GM21737 (cell line): Measurements from ENCODE around the gene TGM2.

ENCODE experiments used
- ATAC-seq: cut with Tn5 transposase; IDR thresholded peaks from one replicate; pipeline ENCODE4 v1.9.1; 2021; ENCODE audit warnings: mild to moderate bottlenecking, moderate library complexity; ENCODE audit not compliant: unreplicated experiment

The TGM2 gene

DNA sequence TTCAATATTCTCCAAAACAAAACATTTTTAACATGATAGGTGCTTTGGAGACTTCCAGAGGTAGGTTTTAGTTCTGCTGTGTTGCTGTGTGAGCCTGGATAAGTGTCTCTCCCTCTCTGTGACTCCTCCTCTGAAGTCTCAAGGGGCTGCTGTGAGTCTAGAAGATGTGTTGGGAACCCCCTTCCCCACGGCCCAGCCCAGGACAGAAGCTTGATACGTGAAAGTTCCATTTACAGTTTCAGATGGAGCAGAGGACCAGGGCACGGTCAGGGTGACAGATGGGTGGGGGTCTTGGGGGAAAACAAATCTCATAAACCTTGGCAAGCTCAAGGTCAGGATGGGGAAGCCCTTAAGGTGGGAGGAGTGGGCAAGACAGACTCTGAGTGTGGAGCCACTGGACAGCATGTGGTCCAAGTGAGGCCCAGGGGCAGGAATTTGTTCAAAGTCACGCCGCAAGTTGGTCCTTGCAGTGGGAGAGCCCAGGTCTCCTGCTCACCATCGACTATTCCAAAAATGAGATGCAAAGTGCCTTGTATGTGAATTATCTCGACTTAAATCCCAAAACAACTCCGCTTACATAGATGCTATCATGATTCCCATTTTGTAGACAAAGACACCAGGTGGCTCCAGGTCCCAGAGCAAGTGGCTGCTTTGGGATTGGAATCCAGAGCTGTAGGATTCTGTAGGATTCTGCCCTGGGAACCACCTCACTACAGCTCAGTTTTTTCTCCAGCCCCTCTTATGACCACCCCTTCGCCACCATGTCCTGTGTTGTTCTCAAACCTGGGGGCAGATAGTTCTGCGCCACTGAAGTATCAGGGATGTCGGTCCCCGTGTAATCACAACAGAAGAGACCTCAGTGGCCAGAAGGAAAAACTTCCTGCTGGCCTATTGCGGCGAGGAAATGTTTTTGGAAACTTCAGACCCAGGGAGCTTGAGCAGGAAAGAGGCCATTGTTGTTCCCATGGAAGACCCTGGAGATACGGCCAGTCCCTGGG lies 1.9 kb downstream of the TGM2 start:
- ATAC-seq = no peak

DNA sequence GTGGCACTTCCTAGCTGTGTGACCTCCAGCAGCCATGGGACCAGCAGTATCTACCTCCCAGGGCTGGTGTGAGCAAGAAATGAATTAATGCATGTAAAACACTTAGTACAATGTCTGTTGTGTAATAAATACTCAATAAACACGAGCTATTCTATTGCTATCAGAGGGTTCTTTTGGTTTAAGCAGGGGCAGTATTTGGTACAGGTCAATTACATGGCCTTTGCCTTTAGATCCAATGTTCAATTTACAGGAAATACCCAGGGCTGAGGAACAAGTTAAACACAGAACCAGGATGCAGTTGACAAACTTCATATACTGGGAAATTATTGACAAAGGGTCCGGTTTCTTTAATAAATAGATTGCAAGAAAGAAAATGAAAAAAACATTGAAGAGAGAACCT lies 2.9 kb downstream of the TGM2 start:
- ATAC-seq = no peak

DNA sequence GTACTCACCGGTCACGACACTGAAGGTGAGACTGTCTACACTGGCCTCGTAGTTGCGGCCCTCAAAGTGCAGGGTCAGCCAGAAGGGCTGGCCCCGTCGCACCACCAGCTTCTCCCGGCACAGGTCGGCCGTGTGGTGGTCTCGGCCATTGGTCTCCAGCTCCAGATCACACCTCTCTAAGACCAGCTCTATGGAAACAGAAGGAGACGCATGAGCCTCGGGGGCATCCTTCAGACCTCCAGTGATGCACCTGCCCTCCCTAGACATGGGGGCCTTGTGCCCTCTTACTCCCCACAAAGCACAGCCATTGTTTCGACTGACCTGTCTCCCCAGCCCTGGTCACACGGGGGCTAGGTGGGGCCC lies 3.7 kb downstream of the TGM2 start:
- no peak for ATAC-seq

DNA sequence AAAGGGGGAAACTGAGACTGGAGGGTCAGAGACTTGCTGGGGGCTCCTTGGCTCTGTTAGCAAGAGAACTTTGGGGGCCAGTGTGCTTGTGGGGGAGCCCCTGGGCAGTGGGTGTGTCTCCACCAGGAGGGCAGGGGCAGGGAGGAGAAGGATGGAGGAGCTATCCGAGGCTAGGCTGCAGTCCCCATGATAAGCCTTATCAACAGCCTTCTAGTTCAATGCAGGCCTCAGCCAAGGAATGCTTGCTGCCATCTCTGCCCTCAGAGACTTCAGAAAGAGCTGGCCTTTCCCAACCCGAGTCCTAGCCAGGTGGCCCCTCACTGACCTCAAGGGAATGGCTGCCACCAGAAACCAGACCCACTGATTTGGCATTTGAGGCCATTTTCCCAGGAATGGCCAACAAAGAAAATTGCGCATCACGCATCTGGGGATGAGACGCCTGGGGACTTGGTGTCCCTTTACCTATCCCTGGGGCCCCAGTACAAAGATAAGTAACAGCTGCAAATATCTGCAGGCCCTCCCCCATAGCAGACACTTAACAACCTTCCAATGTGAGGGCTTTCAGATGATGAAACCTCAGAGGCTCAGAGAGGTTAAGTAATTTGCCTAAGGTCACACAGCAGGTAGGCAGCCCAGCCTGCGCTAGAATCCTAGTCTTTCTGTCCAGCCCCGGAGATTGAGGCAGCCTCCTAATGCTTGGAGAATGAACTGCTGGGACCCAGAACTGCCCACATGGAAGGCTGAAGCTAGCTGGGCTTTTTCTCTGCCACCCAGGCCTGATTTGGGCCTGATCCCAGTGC lies 4.9 kb downstream of the TGM2 start:
- no peak for ATAC-seq

DNA sequence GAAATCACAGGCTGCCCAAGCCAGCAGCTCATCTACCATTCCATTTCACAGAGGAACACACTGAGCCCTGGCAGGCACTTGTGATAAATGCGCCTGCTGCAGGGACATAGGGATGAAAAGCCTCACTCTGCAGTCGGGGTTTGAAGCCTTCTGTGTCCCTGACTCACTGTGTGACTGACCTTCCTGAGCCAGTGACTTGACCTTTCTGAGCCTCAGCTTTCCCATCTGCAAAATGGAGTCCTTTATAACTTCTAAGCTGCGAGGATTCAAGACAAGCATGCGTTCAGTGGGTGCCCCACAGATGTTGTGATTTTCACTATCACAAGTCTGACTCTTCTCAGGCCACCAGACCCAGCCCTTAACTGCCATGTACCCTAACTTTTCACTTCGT lies 5.5 kb downstream of the TGM2 start:
- no peak for ATAC-seq

DNA sequence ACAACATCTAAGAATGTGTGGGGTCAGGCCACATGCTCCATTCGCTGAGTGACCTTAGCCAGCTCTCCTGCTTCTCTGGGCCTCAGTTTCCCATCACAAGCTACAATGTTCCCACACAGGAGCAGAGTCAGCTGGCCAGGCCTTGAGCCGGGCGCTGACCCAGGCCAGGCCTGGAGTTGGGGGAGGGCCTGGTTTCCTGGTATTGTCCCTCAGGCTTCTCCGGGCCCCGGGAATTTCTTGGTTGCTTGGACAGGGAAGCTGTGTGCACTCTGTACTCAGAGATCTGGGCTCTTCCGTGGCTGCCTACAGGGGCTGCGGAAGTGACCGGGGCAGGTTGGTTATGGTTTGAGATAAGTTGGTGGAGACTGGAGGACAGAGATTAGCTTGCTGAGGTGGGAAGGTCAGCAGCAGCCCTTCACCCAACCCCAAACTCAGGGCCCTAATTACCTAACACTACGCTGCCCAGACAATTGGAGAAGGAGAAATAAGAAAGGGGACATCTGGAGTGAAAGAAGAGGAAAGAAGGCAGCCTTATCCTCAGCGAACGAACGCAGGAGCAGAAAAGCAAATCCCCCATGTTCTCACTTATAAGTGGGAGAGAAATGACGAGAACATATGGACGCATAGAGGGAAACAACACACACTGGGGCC lies 6.2 kb downstream of the TGM2 start:
- no peak for ATAC-seq

DNA sequence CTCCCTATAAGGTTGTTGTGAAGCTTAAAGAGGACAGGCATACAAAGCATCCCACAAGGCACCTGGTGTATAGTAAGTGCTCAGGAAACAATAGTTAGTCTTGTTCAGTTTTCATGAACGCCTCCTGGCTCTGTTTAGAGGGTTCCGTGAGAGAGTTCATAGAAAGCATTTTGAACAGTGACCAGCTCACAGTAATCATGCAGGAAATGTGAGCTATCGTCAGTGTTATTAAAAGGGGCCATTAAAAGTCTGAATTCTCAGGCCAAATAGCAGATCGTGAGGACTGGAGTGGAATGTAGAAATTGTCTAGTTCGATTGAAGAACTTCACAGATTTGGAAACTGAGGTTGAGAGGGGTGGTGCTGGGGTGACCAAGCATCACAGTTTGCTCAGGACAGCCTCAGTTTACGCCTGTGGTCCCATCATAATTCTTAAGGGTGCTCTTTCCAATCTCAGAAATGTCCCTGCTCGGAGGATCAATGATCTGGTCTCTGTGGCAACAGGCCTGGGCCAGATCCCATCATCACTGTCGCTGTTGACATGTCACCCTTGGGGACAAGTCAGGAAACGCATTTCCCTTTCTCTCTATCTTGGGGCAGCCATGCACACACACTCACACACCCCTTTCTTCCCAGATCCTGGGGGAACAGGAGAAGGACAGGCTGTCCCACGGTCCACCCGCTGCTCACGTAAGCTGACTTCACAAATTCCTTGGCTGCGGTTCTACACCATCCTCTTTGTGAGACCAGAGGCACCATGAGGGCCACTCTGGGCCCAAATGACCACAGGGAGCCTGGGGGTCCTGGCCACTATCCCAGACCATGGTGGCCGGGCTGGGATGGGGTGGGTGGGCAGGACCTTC lies 7.2 kb downstream of the TGM2 start:
- ATAC-seq = no peak

DNA sequence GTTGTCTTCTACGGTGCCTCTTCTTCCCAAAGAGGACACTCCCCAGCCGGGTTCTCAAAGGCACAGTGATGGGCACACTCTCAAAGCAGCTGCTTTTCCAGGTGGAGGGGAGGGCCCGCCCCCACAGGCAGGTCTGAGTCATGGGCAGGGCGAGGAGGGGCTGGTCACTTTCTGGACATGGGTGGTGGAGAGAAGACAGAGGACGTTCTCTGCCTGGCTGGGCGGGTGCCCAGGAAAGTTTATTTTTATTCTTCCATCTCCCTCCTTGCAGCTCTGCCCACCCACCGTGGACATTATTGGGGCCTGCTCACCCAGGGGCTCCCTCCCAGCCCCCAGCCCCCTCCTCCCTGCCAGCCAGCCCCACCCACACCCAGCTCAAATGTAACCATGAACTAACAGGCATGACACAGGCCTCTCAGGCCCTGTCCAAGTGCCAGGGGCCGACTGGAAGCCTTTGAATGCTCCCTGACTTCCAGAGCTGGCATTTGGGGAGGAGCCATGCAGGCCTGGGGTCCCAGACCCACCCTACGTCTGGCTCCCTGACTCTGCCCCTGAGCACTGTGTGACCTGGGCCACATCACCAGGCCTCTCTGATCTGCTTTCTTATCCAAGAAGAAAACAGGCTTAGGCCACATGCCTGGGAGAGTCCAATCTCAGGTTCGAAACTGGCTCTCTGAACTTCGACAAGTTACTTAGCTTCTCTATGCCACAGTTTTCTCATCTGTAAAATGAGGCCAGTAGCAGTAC lies 8.0 kb downstream of the TGM2 start:
- ATAC-seq = no peak

DNA sequence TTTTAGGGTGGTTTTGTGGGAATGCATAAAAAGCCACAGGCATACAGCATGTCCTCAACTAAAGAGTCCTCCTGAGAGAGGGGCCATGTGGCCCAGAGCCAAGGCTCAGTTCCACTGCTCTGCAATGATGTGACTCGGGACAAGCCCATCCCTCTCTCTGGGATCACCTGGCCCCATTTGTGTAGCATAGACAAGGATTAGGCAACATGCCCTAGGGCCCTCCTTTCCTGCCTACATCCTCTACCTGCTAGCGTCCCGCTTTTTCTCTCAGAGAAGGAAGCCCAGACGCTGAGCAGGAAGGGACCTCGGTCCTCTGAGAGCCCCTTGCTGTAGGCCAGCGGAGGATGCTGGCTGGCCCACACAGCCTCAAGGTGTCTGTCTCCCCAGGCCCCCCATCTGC lies 8.8 kb downstream of the TGM2 start:
- ATAC-seq = no peak

DNA sequence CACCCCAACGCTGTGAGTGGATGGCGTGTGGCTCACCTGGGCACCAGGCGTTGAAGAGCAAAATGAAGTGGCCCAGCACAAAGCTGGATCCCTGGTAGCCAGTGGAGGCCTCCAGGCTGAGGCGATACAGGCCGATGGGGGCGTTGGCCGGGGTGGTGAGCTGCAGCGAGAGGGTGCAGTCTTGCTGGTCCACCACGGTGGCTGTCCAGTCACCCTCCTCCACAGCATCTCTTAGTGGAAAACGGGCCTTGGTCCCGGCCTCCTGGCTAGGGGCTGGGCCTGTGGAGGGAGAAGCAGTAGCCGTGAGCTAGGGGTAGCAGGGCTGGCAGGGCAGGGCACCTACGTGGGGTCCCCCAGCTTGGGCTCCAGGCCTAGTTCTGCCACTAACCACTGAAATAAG lies 9.3 kb downstream of the TGM2 start:
- ATAC-seq = no peak

DNA sequence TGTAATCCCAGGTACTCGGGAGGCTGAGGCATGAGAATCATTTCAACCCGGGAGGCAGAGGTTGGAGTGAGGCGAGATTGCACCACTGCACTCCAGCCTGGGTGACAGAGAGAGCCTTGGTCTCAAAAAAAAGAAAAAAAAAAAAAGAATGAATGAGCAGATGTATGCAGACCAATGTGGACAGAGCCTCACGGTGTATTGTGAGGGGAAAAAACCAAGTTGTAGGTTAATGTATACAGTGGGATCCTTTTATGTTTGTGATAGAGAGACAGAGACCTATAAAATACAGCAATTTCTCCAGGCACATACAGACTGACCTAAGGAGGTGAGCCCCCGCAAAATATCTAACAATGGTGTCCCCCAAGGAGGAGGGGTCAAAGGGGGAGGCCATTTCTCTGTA lies 11.7 kb downstream of the TGM2 start:
- ATAC-seq = no peak

DNA sequence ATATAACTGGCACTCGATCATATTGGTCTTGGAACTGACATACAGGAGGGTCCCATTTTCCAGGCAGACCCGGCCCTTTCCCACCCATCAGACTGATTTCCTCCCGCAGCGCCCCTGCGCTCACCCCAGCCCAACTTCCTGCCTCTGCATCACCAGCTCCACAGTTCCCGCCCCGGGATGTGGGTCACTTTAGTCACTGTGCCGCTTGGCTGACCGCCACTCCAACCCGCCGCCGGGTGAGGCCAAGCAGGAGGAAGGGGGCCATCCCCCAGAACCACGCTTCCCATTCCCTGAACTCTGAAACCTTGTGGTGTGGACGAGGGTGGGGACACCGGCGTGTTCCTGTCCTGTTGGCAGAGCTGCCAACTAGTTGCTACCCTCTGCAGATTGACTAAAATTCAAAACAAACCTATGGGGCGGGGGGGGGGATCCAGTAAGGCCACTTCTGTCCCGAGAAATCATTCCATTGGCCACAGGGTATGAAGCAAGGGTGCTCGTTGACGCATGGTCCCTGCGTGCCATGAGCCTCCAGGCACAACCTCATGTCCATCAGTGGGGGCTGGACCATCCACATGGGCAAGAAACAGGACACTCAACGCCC lies 12.3 kb downstream of the TGM2 start:
- no peak for ATAC-seq

DNA sequence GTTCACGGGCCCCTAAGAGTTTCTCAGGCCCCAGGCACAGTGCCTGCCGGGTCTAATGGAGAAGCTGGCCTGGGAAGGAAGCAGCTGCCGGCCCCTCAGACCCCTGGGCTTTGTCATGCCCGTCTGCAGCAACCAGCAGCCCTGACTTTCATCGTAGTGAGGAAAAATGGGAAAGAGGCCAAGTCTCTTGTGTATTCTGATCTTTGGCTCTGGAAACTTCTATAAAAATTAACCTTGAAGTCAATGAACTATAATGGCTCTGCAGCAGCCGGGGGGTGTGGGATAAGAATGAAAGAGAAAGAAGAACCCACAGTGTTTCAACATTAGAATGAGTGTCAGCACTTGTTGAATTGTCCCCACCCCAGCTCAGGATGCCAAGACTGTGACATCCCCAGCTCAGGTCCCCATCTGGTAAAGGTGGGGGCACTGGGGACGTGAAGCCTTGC lies 12.9 kb downstream of the TGM2 start:
- no peak for ATAC-seq

DNA sequence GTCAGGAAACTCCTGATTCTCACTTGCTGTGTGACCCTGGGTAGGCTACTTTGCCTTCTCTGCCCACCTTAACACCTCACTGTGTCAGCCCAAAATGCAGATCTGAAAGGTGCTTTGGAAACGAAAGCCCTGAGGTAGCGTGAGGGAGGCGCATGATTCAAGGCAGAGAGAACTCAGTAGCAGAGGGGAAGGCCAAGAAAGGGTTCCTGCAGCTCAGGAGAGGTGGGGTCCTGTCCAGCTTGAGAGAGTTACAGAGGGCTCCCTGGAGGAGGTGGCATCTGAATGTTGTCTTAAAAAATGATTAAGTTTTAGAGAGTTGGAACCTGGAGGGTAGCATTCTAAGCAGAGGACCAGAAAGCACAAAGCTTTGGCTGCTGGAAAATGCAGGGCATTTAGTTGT lies 13.6 kb downstream of the TGM2 start:
- no peak for ATAC-seq

DNA sequence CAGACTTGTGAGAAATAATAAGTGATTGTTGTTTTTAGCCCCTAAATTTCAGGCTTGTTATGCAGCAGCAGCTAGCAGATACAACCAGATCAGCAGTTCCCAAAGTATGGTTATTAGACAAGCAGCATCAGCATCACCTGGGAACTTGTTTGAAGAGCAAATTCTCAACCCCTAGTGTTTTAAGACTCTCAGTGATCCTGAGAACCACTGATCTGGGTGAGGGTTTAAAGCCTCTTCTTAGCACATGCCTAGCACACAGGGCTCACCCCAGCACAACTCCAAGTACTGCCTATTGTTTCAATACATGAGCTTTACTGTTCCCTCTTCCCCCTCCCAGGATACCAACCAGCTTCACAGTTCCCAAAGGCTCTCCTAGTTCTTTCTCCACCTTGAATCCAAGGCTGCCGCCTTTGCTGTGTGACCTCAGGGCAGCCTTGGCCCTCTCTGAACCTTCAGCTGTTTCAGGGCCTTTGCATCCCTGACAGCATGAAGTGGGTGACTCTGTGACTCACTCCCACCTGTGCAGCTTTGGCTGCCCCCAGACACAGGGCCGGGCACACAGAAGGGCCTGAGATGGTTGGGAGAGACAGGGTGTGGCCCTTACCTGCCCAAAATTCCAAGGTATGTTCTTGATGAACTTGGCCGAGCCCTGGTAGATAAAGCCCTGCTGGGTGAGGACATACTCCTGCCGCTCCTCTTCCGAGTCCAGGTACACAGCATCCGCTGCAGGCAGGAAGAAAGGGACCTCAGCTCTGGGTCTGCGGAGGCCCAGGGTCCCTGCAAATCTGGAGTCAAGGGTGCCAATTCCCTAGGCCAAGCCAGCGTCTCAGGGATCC lies 14.5 kb downstream of the TGM2 start:
- no peak for ATAC-seq

DNA sequence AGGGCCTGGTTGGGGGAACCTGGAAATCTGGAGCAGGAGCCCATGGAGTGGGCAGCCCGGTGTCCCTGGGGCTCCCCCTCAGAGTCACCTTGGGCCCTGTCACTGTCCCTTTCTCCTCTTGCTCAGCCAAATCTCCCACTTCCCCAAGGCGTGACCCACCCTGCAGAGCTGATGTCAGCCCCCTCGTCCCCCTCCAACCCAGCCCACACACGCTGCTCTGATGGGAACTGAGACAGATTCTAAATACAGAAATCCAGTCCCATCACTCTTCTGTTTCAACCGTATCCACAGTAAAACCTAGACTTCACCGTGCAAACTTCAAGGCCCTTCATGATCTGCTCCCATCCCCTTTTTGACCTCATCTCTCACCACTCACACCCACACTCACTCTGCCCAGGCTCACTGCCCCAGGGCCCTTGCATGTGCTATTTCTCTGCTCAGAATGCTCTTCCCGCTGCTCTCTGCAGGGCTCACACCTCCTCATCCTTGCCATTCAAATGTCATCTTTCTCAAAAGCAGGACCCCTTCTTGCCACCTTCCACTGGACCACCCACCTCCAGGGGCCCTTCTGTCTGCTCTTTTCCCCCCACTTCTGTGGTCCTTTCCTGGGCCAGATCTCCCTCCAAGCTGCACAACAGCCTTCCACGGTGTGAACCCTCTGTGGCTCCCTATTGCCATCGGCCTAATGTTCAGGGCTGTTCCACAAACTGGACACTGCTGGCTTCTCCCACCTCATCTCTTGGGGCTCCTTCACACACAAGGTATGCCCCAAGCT lies 16.6 kb downstream of the TGM2 start:
- no peak for ATAC-seq

DNA sequence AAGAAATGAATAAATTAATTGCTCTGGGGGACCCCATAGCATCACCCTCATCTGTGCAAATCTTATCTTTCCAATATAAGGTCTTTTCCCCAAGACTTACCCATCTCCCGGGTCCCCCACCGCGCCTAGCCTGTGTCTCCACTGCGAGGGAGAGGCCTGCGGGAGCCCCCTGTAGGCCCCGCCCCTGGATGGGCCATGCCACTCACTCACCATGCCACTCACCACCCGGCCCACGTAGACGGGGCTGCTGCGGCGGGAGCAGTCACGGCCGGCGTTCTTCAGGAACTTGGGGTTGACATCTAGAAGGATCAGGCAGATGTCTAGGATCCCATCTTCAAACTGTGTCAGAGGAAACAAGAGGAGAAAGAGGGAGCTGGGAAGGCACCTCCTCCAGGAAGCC lies 17.3 kb downstream of the TGM2 start:
- no peak for ATAC-seq

DNA sequence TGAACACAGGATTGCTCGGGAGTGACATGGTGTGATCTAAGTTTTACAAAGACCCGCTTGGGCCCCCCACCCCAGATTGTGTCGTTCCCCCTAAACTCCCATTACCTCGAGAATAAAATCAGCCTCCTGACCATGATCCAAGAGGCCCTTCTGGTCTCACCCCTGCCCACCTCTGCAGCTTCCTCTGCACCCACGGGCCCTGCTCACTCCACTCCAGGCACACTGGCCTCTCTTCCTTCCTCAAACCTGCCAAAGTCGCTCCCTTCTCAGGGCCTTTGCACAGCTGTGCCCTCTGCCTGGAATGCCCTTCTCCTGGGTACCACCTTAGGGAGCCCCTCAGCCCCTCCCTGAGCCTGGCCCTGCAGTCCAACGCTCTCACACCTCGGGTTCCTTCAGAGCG lies 17.9 kb downstream of the TGM2 start:
- ATAC-seq = no peak
